GM18505 (cell line): Measurements from ENCODE around the gene ANKMY1.

ENCODE experiments used
- ATAC-seq: cut with Tn5 transposase; IDR thresholded peaks from one replicate; pipeline ENCODE4 v1.9.1; 2021; ENCODE audit not compliant: unreplicated experiment
- POLR2A ChIP-seq: IDR thresholded peaks from 4 replicates; pipeline ENCODE4 v1.6.1; 2011; ENCODE audit warnings: borderline replicate concordance; ENCODE audit not compliant: insufficient read depth, insufficient read length; ENCODE audit errors: extremely low read depth

Gene ANKMY1

DNA sequence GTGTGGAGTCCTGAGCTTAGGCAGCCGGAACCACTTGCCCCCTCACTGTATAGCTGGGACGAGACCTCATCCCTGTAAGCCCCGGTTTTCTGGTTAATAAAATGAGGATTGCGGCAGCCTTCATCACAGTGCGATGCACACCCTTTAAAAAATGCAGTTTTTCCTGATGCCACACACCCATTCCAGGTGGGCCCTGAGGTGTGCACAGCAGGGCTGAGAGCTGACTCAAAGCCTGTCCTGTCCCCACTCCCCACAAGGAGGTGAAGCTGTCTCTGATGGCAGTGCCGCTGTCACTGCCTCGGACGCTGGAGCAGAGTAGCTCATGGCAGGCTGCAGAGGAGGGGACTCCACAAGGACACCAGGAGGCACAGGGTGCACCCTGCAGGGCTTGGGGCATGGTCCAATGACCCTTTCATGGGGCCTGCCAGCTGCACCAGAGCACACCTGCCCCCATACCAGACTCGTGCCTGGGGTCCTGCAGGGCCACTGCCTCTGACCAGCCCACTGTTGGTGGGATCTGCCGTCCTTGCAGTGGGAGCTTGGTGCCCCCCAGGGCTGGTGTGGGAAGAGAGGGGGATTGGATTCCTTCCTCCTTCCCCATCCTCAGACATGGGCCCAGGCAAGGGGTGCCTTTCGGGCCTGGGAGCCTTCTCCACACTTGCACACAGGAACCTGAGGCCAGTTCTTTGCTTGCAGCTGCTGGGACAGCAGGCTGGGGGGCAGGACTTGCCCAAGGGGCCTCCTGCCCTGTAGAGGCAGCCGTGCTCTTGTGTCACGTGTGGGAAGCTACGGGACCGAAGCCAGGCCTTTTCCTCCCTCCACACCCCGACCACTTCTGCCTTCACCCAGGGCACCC is 99.5 kb downstream of the ANKMY1 start:
- no peak for ATAC-seq
- no peak for TF ChIP-seq POLR2A

DNA sequence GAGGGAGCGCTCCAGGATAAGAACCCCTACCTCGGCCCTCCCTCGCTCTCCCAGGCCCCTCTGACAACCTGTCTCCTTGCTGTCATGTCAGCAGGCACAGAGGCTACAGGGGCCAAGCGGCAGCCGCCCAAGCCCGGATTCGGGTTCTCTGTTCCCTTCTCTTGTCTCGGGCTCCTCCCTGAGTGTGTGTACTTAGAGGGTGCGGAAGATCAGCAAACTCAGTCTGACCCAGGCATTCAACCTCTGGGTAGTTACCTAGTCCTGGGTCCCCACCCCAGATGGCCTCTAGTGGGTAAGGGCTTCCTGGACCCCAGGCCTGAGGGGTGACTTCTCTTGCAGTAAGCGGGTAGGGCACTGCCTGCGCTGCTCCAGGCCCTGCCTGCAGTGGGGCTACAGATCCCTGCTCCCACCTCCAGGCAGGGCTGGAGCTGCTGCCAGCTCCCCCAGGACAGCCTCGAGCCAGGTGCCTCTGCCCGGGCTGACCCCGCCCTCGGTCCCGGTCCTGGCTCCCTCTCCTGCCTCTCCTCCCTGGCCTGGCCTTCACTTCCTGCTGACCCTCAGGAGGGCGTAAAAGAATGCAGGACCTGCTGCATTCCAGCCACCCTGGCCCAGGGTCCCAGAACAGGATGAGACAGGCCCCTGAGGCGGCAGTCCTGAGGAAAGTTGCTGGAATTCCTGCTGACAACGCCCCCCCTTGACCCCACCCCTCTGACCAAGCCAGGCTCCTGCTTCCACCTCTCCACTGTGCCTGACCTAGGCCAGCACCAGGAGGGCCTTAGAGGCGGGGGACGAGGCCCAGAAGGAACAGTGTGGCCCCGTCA is 100.4 kb downstream of the ANKMY1 start:
- TF ChIP-seq POLR2A: no peak

GRCh38 chr2:240456447-240457222 is 101.2 kb downstream of the ANKMY1 start:
- TF ChIP-seq POLR2A: no peak
- ATAC-seq: no peak

More for the DNA sequence above, 100.4 kb downstream of the ANKMY1 start:
- no peak for ATAC-seq

DNA sequence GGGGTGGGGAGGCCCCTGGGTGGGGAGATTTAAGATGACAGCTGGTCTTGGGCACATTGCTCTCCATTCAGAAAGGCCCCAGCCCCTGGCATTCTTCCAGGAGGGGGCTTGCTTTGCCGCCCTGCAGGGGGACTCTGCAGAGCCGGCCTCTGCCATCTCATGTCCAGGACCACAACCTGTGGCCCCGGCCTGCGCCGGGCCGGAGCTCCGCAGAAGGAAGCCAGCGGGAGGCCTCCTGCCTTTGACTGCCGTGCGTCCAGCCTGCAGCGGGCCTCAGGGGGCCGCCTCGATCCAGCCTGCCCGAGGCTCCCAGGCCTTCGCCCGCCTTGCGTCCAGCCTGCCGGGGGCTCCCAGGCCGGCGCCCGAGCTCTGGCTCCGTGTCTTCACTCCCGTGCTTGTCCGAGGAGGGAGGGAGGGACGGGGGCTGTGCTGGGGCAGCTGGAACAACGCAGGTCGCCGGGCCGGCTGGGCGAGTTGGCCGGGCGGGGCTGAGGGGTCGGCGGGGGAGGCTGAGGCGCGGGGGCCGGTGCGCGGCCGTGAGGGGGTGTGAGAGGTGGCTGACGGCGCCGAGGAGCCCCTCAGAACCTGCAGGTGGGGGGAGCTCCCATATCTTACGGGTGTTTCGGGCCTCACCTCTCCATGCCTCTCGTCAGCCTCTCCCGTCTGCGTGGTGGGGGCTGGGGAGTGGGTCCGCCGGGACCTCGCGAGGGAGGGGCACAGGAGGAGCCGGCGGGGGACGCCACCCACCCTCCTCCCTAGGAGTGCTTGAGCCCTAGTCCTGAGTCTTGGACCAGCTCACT is 101.9 kb downstream of the ANKMY1 start:
- TF ChIP-seq POLR2A: no peak

DNA sequence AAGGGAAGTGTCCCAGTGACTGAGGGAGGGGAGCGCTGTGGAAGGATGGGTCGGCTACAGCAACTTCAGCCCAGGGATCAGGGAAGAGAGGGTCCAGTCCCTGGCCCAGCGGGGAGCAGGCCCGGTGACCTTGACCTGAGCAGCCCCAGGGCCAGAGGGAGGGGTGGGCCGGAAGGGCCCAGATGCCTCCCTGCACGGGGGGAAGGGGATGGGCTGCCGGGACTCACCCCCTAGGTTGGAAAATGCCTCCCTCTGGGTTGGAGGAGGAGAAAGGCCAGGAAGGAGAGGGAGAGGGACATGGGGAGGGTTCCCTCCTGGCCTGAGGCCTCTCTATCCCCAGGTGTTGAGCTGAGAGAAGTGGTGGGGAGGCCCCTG is 102.5 kb downstream of the ANKMY1 start:
- ATAC-seq: no peak

More for the DNA sequence above, 101.9 kb downstream of the ANKMY1 start:
- ATAC-seq: no peak

DNA sequence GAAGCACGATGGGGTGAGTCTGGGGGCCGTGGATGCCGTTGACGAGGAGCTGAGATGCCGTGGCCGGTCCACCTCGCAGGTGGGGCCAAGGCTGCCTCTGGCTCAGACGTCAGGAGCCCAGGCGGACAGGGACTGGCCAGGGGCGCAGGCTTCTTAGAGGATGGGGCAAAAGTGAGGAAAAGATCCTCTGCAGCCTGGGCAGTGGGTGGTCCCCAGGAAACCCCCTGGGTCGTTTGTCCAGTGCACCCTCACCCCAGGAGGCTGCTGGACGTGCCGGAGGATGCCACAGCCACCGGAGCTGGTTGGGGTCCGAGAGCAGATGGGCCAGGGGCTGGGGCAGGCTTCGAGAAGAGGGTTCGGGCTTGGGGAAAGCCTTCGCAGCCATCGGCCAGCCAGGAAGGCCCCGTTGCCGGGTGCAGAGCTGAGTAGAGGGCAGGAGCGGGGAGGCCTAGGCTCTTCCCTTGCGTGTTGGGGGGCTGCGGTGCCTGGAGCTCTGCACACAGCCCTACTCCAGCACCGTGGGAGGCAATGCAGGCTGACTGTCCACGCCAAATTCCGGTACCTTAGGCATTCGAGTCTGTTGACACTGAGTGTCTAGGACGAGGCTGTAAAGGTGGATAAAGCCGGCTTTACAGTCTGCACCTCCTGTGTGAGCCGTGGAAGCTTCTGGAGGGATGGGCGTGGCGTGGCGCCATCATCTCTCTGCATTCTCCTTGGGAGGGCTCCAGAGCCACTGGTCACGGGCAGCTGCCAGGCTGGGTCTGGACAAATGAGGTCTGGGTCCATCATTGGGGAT is 103.5 kb downstream of the ANKMY1 start:
- TF ChIP-seq POLR2A: no peak
- no peak for ATAC-seq

More for the DNA sequence above, 102.5 kb downstream of the ANKMY1 start:
- no peak for TF ChIP-seq POLR2A

- ATAC-seq: no peak
- no peak for TF ChIP-seq POLR2A
Observed at GRCh38 chr2:240453461-240454105, 104.2 kb downstream of the ANKMY1 start.

GRCh38 chr2:240452462-240453256 is 105.1 kb downstream of the ANKMY1 start:
- no peak for TF ChIP-seq POLR2A
- ATAC-seq: no peak

- ATAC-seq: no peak
- TF ChIP-seq POLR2A: no peak
Observed at GRCh38 chr2:240451791-240452461, 105.9 kb downstream of the ANKMY1 start.

- TF ChIP-seq POLR2A: no peak
- ATAC-seq: no peak
Observed at GRCh38 chr2:240451108-240451611, 106.6 kb downstream of the ANKMY1 start.
